H9 (cell line): ENCODE data around the gene IL12B. TPM values are rescaled to one million over a fixed set of nuclear protein-coding genes. Genes with fewer than 3 reads are reported as not detected.
"Not testable (repeated sequence)": the region's sequence is repeated elsewhere in the genome, so short reads cannot be mapped to it uniquely, and the experiment has no call there.

Experiments used
- DNase-seq: peaks from one replicate; pipeline ENCODE4 v3.0.0-alpha.2; 2017
- H2AFZ ChIP-seq: one replicate; pipeline ENCODE4 v1.6.1; 2013; ENCODE audit warnings: mild to moderate bottlenecking, low read length, control low read depth, moderate library complexity
- H2AK5ac ChIP-seq: 2 replicates; pipeline ENCODE4 v1.6.1; 2013; ENCODE audit warnings: low read length, control low read depth, mixed read lengths; ENCODE audit not compliant: insufficient read length
- H2BK120ac ChIP-seq: one replicate; pipeline ENCODE4 v1.6.1; 2013; ENCODE audit warnings: low read depth, mild to moderate bottlenecking, low read length, control low read depth, inconsistent platforms; ENCODE audit not compliant: poor library complexity, severe bottlenecking
- H2BK12ac ChIP-seq: 2 replicates; pipeline ENCODE4 v1.6.1; 2013; ENCODE audit warnings: low read length, control low read depth, mixed read lengths, low read depth; ENCODE audit not compliant: insufficient read length
- H2BK15ac ChIP-seq: 2 replicates; pipeline ENCODE4 v1.6.1; 2013; ENCODE audit warnings: low read depth, low read length, control low read depth
- H2BK20ac ChIP-seq: one replicate; pipeline ENCODE4 v1.6.1; 2013; ENCODE audit warnings: low read depth, mild to moderate bottlenecking, low read length, control low read depth, inconsistent platforms; ENCODE audit not compliant: poor library complexity, severe bottlenecking
- H2BK5ac ChIP-seq: 2 replicates; pipeline ENCODE4 v1.6.1; 2013; ENCODE audit warnings: low read length, control low read depth, mixed read lengths; ENCODE audit not compliant: insufficient read length
- H3K14ac ChIP-seq: 2 replicates; pipeline ENCODE4 v1.6.1; 2013; ENCODE audit warnings: low read length, control low read depth; ENCODE audit not compliant: insufficient read depth
- H3K18ac ChIP-seq: 2 replicates; pipeline ENCODE4 v1.6.1; 2013; ENCODE audit warnings: low read depth, mild to moderate bottlenecking, mixed read lengths, low read length, control low read depth; ENCODE audit not compliant: insufficient read length
- H3K23ac ChIP-seq: 2 replicates; pipeline ENCODE4 v1.6.1; 2013; ENCODE audit warnings: low read length, control low read depth, mixed read lengths, low read depth; ENCODE audit not compliant: insufficient read length
- H3K23me2 ChIP-seq: 2 replicates; pipeline ENCODE4 v1.6.1; 2013; ENCODE audit warnings: low read depth, mild to moderate bottlenecking, mixed read lengths, low read length, control low read depth; ENCODE audit not compliant: insufficient read length, poor library complexity, severe bottlenecking
- H3K27ac ChIP-seq: 2 replicates; pipeline ENCODE4 v1.5.1; 2013; ENCODE audit warnings: low read length, control low read depth, mixed read lengths, low read depth; ENCODE audit not compliant: insufficient read length
- H3K27me3 ChIP-seq: 2 replicates; pipeline ENCODE4 v1.6.1; 2013; ENCODE audit warnings: low read length, control low read depth, inconsistent platforms; ENCODE audit not compliant: insufficient read depth
- H3K4ac ChIP-seq: 2 replicates; pipeline ENCODE4 v1.6.1; 2013; ENCODE audit warnings: low read depth, mild to moderate bottlenecking, control low read depth, inconsistent platforms, low read length, moderate library complexity
- H3K4me1 ChIP-seq: 2 replicates; pipeline ENCODE4 v1.6.1; 2013; ENCODE audit warnings: low read length, control low read depth, inconsistent platforms; ENCODE audit not compliant: insufficient read depth
- H3K4me2 ChIP-seq: 2 replicates; pipeline ENCODE4 v1.6.1; 2013; ENCODE audit warnings: low read length, control low read depth, mixed read lengths; ENCODE audit not compliant: insufficient read length, insufficient read depth
- H3K56ac ChIP-seq: 2 replicates; pipeline ENCODE4 v1.6.1; 2013; ENCODE audit warnings: low read depth, mild to moderate bottlenecking, mixed read lengths, low read length, control low read depth; ENCODE audit not compliant: insufficient read length
- H3K79me1 ChIP-seq: 2 replicates; pipeline ENCODE4 v1.6.1; 2013; ENCODE audit warnings: low read depth, mild to moderate bottlenecking, moderate library complexity, low read length, control low read depth, inconsistent platforms; ENCODE audit not compliant: insufficient read depth, poor library complexity, severe bottlenecking
- H3K79me2 ChIP-seq: 2 replicates; pipeline ENCODE4 v1.6.1; 2013; ENCODE audit warnings: low read length, control low read depth, inconsistent platforms; ENCODE audit not compliant: insufficient read depth
- H3K9ac ChIP-seq: 2 replicates; pipeline ENCODE4 v1.6.1; 2013; ENCODE audit warnings: low read length, control low read depth, mixed read lengths; ENCODE audit not compliant: insufficient read length; ENCODE audit errors: extremely low read depth
- H3K9me3 ChIP-seq: one replicate; pipeline ENCODE4 v1.6.1; 2013; ENCODE audit warnings: low read depth, low read length, inconsistent platforms; ENCODE audit not compliant: control insufficient read depth
- H3T11ph ChIP-seq: one replicate; pipeline ENCODE4 v1.6.1; 2013; ENCODE audit warnings: mild to moderate bottlenecking, low read length, control low read depth, inconsistent platforms
- H4K20me1 ChIP-seq: one replicate; pipeline ENCODE4 v1.6.1; 2013; ENCODE audit not compliant: control insufficient read depth, insufficient read length, insufficient read depth
- H4K5ac ChIP-seq: 2 replicates; pipeline ENCODE4 v1.6.1; 2013; ENCODE audit warnings: low read depth, mild to moderate bottlenecking, mixed read lengths, low read length, control low read depth; ENCODE audit not compliant: insufficient read length
- H4K8ac ChIP-seq: replicated peaks from 2 replicates; pipeline ENCODE4 v1.6.1; 2013; ENCODE audit warnings: low read length, control low read depth, mixed read lengths, low read depth; ENCODE audit not compliant: insufficient read length
- H4K91ac ChIP-seq: 2 replicates; pipeline ENCODE4 v1.6.1; 2013; ENCODE audit warnings: low read depth, mild to moderate bottlenecking, moderate library complexity, mixed read lengths, low read length, control low read depth; ENCODE audit not compliant: insufficient read length
- H3K27ac Mint-ChIP-seq, 3 experiments: 2 replicates in 2 of 3; 3 replicates in 1 of 3; pipeline ENCODE4 v1.8.0; 2020 to 2021; ENCODE audit warnings: mixed read lengths in 3 of 3, mild to moderate bottlenecking in 1 of 3, moderate library complexity in 1 of 3
- H3K27me3 Mint-ChIP-seq: 2 replicates; pipeline ENCODE4 v1.8.0; 2021; ENCODE audit warnings: low read depth, mild to moderate bottlenecking, moderate library complexity, mixed read lengths
- H3K36me3 Mint-ChIP-seq, 3 experiments: 2 replicates in 2 of 3; 3 replicates in 1 of 3; pipeline ENCODE4 v1.8.0; 2020 to 2021; ENCODE audit warnings: low read depth in 3 of 3, mixed read lengths in 3 of 3; ENCODE audit not compliant: insufficient read depth in 1 of 3
- H3K4me1 Mint-ChIP-seq, 2 experiments: 2 replicates each; pipeline ENCODE4 v1.8.0; 2020; ENCODE audit warnings: mixed read lengths in 2 of 2
- H3K4me3 Mint-ChIP-seq, 2 experiments: 2 replicates in 1 of 2; 3 replicates in 1 of 2; pipeline ENCODE4 v1.8.0; 2020 to 2021; ENCODE audit warnings: mild to moderate bottlenecking in 2 of 2, mixed read lengths in 2 of 2, moderate library complexity in 1 of 2
- H3K9me3 Mint-ChIP-seq, 2 experiments: 2 replicates in 1 of 2; 3 replicates in 1 of 2; pipeline ENCODE4 v1.8.0; 2020; ENCODE audit warnings: mild to moderate bottlenecking in 2 of 2, mixed read lengths in 2 of 2, moderate library complexity in 1 of 2
- WGBS: extraction: QIAGEN DNeasy Blood & Tissue Kit; methylation state at CpG from one replicate; pipeline ENCODE4 v1.1.7; 2013; ENCODE audit warnings: missing lambda C conversion rate, low lambda C conversion rate, mixed read lengths; ENCODE audit not compliant: insufficient read length; ENCODE audit errors: extremely low coverage; 5-methylcytosine and 5-hydroxymethylcytosine counted together
- total RNA-seq: library from RNA; stranded (reverse); gene quantifications from 2 replicates; pipeline ENCODE4 v1.2.1, GENCODE V29; 2021
- TF ChIP-seq, protein P1 (sequence below): fragments of 200-600 bp; sonication (generic); conservative IDR thresholded peaks from 3 replicates; pipeline ENCODE4 v1.8.0; 2021; ENCODE audit warnings: antibody characterized with exemption, mild to moderate bottlenecking

Gene IL12B
- total RNA-seq, 1 experiment from 2014 or later, result not detected

GRCh38 chr5:159301466-159301865 lies 28.8 kb downstream of the IL12B start:
- DNase-seq, result no peak
- Histone ChIP-seq H3K4ac (no peak overlapping the region), H4K8ac (no peak overlapping the region), H3K4me1 (no peaks in the 10 kb centered on the region), H3K23ac (no peak overlapping the region), H3K9me3 (peaks cover 5% of the 10 kb centered on the region), H3K9ac (no peak overlapping the region), H4K20me1 (no peaks in the 10 kb centered on the region), H2BK5ac (no peak overlapping the region), H4K5ac (no peak overlapping the region), H3K56ac (no peak overlapping the region), H3K4me2 (no peak overlapping the region), H2BK12ac (no peak overlapping the region), H2BK15ac (no peak overlapping the region), H2BK120ac (no peak overlapping the region), H4K91ac (no peak overlapping the region), H3K18ac (no peak overlapping the region), H3K23me2 (no peaks in the 10 kb centered on the region), H3K14ac (no peak overlapping the region), H2AK5ac (no peak overlapping the region), H3K27ac (no peak overlapping the region), H3K79me1 (no peaks in the 10 kb centered on the region), H3T11ph (no peak overlapping the region), H3K79me2 (no peaks in the 10 kb centered on the region), H3K27me3 (no peaks in the 10 kb centered on the region), H2BK20ac (no peak overlapping the region), H2AFZ (no peak overlapping the region)
- peaks cover 3 to 36% (median 18%) of the 10 kb centered on the region in 3 experiments for H3K36me3 Mint-ChIP-seq
- no CpG with 5 or more reads among the region's 3 CpGs for WGBS
- TF ChIP-seq, protein P1, sequence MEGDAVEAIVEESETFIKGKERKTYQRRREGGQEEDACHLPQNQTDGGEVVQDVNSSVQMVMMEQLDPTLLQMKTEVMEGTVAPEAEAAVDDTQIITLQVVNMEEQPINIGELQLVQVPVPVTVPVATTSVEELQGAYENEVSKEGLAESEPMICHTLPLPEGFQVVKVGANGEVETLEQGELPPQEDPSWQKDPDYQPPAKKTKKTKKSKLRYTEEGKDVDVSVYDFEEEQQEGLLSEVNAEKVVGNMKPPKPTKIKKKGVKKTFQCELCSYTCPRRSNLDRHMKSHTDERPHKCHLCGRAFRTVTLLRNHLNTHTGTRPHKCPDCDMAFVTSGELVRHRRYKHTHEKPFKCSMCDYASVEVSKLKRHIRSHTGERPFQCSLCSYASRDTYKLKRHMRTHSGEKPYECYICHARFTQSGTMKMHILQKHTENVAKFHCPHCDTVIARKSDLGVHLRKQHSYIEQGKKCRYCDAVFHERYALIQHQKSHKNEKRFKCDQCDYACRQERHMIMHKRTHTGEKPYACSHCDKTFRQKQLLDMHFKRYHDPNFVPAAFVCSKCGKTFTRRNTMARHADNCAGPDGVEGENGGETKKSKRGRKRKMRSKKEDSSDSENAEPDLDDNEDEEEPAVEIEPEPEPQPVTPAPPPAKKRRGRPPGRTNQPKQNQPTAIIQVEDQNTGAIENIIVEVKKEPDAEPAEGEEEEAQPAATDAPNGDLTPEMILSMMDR, result no peak
- H3K4me3 Mint-ChIP-seq, result no peak overlapping the region
- H3K27me3 Mint-ChIP-seq, result peaks cover 2% of the 10 kb centered on the region
- H3K27ac Mint-ChIP-seq, result no peak overlapping the region
- peaks cover 44 to 52% of the 10 kb centered on the region in 2 experiments for H3K9me3 Mint-ChIP-seq
- H3K4me1 Mint-ChIP-seq, result peaks cover 0 to 5% of the 10 kb centered on the region in 2 experiments; a peak in 1 of 4 replicates

DNA sequence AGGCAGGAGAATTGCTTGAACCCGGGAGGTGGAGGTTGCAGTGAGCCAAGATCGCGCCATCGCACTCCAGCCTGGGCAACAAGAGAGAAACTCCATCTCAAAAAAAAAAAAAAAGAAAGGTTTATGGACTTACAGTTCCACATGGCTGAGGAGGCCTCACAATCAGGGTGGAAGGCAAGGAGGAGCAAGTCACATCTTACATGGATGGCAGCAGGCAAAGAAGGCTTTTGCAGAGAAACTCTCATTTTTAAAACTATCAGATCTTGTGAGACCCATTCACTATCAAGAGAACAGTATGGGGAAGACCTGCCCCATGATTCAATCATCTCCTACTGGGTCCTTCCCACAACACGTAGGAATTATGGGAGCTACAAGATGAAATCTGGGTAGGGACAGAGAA lies 33.0 kb downstream of the IL12B start:
- not testable (repeated sequence) for H3K27ac Mint-ChIP-seq, H3K18ac ChIP-seq, H3K23me2 ChIP-seq, H2BK20ac ChIP-seq, H2BK5ac ChIP-seq, H3K14ac ChIP-seq, H3K27ac ChIP-seq, H4K8ac ChIP-seq, H3K4me3 Mint-ChIP-seq, H3K4me2 ChIP-seq, H3K27me3 Mint-ChIP-seq, H2AK5ac ChIP-seq, H3K4me1 Mint-ChIP-seq, H3K9ac ChIP-seq, H2AFZ ChIP-seq, H2BK12ac ChIP-seq, H2BK15ac ChIP-seq, H3K23ac ChIP-seq, H3K27me3 ChIP-seq, H3K79me2 ChIP-seq, H3T11ph ChIP-seq, H3K4ac ChIP-seq, H2BK120ac ChIP-seq, H3K4me1 ChIP-seq, H3K79me1 ChIP-seq, H3K9me3 ChIP-seq, H4K91ac ChIP-seq, H3K56ac ChIP-seq, DNase-seq, H4K20me1 ChIP-seq, H4K5ac ChIP-seq
- no CpG with 5 or more reads among the region's 5 CpGs for WGBS
- peaks cover 35 to 39% of the 10 kb centered on the region in 2 experiments for H3K9me3 Mint-ChIP-seq
- H3K36me3 Mint-ChIP-seq, result peaks cover 3 to 24% (median 13%) of the 10 kb centered on the region in 3 experiments
